OCI-LY3 (cell line): ENCODE measurements around the gene PROS1.

Experiments used
- H2AFZ ChIP-seq: fragments of 200-600, 300-600 bp; shearing (Covaris generic); 2 replicates; pipeline ENCODE4 v1.6.0; 2014; ENCODE audit warnings: antibody characterized with exemption, low read depth, low read length
- H3K27ac ChIP-seq: fragments of 200-600, 300-600 bp; sonication (generic); 2 replicates; pipeline ENCODE4 v1.5.1; 2014; ENCODE audit warnings: mild to moderate bottlenecking, low read length, moderate library complexity, mixed read lengths
- H3K27me3 ChIP-seq: fragments of 200-600, 300-600 bp; sonication (generic); 2 replicates; pipeline ENCODE4 v1.6.1; 2014; ENCODE audit warnings: low read depth, low read length, mixed read lengths
- H3K36me3 ChIP-seq: fragments of 200-600, 300-600 bp; sonication (generic); replicated peaks from 2 replicates; pipeline ENCODE3; 2014; ENCODE audit warnings: low read depth, low read length, mixed read lengths
- H3K4me1 ChIP-seq: fragments of 300-600, 200-600 bp; sonication (generic); 2 replicates; pipeline ENCODE4 v1.6.1; 2014; ENCODE audit warnings: low read length, mixed read lengths
- H3K4me2 ChIP-seq: fragments of 200-600, 300-600 bp; sonication (generic); 2 replicates; pipeline ENCODE4 v1.6.1; 2014; ENCODE audit warnings: low read length, mixed read lengths
- H3K4me3 ChIP-seq: fragments of 300-600, 200-600 bp; sonication (generic); 2 replicates; pipeline ENCODE4 v1.5.1; 2014; ENCODE audit warnings: antibody characterized with exemption, mild to moderate bottlenecking, low read length, moderate library complexity
- H3K79me2 ChIP-seq: fragments of 300-600, 200-600 bp; shearing (Covaris generic); 2 replicates; pipeline ENCODE4 v1.6.1; 2014; ENCODE audit warnings: mild to moderate bottlenecking, low read length, mixed read lengths
- H3K9ac ChIP-seq: fragments of 300-600, 200-600 bp; shearing (Covaris generic); 2 replicates; pipeline ENCODE4 v1.6.0; 2014; ENCODE audit warnings: mild to moderate bottlenecking, low read length, moderate library complexity
- H3K9me3 ChIP-seq: fragments of 200-600, 300-600 bp; shearing (Covaris generic); 2 replicates; pipeline ENCODE4 v1.6.1; 2014; ENCODE audit warnings: low read length, mixed read lengths; ENCODE audit not compliant: insufficient read depth
- H4K20me1 ChIP-seq: fragments of 200-600, 300-600 bp; sonication (generic); 2 replicates; pipeline ENCODE4 v1.6.1; 2016; ENCODE audit warnings: low read length, mixed read lengths; ENCODE audit not compliant: insufficient read depth
- EZH2phosphoT487 ChIP-seq: fragments of 200-600 bp; shearing (Covaris generic); IDR thresholded peaks from 2 replicates; pipeline ENCODE4 v1.6.1; 2018; ENCODE audit warnings: antibody characterized with exemption, mixed run types, low read depth
- TF ChIP-seq, protein P1 (sequence below): fragments of 200-600, 300-600 bp; sonication (generic); IDR thresholded peaks from 2 replicates; pipeline ENCODE4 v1.5.1; 2014; ENCODE audit warnings: antibody characterized with exemption, low read length, low read depth

The PROS1 gene

DNA sequence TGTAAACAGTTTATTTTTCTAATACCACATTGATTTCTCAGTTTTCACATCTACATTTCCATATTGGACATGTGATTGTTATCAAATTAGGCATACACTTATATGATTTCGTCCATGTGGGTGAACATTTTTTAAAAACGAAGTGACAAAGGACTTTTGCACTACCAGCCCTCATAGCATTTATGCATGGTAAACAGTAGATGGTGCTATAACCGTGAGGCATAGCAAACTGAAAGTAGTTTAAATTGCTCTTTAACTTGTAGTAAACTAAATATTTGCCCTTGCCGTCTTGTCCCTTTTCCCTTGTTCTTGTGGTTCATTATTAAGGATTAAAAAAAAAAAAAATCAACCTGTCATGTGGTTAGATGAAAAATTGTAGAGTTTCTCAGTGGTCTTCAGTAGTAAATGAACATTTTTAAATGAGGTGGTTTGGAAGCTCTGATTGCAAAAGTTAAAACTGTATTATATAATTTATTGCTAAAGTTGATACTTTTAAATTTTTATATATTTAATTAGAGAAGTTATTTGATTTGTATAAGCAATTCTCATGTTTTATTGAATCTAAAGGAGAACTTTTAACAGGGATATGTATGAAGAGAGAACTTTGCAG, 30.7 kb upstream of the PROS1 start:
- Histone ChIP-seq H4K20me1 (no peaks in the 10 kb centered on the region), H3K9ac (0 out of 2 replicates have a peak overlapping the region, but pooled peaks have one; percentile 26), H3K4me1 (peaks cover 13% of the 10 kb centered on the region), H3K27ac (no peak overlapping the region), H3K4me3 (peak overlapping the region; percentile 57), H3K9me3 (no peaks in the 10 kb centered on the region), H3K27me3 (no peaks in the 10 kb centered on the region), H3K79me2 (no peaks in the 10 kb centered on the region), H2AFZ (no peak overlapping the region), H3K4me2 (peak overlapping the region; percentile 69), H3K36me3 (no peaks in the 10 kb centered on the region)
- no peak for TF ChIP-seq EZH2phosphoT487
- TF ChIP-seq, protein P1, sequence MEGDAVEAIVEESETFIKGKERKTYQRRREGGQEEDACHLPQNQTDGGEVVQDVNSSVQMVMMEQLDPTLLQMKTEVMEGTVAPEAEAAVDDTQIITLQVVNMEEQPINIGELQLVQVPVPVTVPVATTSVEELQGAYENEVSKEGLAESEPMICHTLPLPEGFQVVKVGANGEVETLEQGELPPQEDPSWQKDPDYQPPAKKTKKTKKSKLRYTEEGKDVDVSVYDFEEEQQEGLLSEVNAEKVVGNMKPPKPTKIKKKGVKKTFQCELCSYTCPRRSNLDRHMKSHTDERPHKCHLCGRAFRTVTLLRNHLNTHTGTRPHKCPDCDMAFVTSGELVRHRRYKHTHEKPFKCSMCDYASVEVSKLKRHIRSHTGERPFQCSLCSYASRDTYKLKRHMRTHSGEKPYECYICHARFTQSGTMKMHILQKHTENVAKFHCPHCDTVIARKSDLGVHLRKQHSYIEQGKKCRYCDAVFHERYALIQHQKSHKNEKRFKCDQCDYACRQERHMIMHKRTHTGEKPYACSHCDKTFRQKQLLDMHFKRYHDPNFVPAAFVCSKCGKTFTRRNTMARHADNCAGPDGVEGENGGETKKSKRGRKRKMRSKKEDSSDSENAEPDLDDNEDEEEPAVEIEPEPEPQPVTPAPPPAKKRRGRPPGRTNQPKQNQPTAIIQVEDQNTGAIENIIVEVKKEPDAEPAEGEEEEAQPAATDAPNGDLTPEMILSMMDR: peak; percentile 87

DNA sequence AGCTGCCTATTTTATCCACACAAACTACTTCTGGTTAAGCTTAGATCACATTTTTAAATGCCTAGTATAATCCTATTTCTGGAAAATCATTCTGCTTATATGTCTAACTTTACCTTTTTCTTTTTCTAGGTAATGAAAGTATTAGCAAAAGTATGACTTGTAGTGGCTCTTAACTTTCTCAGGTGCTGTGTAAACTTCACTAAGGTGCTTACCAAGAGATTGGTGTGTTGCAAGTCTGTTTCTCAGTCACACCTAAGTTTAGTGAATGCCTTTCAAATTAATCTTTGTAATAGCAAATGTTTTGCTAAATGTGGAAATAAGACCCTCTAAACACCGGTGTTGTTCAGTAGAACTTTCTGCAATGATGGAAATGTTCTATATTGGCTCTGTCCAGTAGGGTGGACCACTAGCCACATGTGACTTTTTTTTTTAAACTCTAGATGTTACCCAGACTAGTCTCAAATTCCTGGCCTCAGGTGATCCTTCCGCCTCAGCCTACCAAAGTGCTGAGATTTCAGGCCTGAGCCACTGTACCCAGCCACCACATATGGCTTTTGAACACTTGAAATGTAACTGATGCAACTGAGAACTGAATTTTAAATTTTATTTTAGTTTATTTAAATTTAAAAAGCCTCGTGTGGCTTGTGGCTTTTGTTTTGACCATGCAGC, 28.3 kb upstream of the PROS1 start:
- Histone ChIP-seq H4K20me1 (no peaks in the 10 kb centered on the region), H3K4me3 (no peak overlapping the region), H3K9me3 (no peaks in the 10 kb centered on the region), H3K36me3 (no peaks in the 10 kb centered on the region), H3K4me2 (0 out of 2 replicates have a peak overlapping the region, but pooled peaks have one; percentile 4), H3K9ac (no peak overlapping the region), H2AFZ (no peak overlapping the region), H3K4me1 (peaks cover 13% of the 10 kb centered on the region), H3K27ac (no peak overlapping the region), H3K27me3 (no peaks in the 10 kb centered on the region), H3K79me2 (no peaks in the 10 kb centered on the region)
- TF ChIP-seq, protein P1: no peak
- TF ChIP-seq EZH2phosphoT487: no peak

DNA sequence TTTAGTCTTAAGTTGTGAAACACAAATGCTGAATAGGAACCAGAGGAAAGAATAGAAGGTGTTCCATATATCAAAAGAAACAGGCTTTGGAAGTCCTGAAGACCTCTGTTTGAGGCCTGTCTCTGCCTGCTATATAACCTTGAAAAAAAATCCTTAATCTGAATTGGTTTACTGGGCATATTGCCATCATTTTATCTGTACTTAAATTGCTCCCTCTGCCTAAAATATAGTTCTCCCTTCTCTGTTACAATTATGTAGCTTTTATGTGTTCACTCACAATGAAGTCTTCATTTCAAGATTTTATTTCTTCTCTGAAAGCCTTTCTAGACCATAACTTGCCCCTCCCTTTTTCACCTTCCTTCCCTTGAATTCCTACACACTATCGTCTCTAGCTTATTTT, 27.5 kb upstream of the PROS1 start:
- Histone ChIP-seq H3K27ac (no peak overlapping the region), H3K4me2 (0 out of 2 replicates have a peak overlapping the region, but pooled peaks have one; percentile 4)

DNA sequence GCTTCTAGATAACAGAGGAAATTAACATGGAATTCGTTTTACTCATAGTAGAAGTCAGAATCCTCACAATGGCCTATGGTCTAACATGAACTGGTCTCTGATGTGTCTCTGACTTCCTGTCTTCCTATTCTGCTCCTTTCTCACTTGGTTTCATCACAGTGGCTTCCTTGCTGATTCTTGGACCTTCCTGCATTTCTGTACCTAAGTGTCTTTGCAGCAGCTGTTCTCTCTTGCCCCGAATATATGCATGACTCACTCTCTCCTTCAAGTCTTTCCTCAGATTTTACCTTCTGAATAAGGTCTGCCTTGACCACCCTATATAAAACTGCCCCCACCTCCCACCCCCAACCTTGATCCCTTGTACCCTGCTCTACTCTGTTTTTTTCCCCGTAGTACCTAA, 20.4 kb upstream of the PROS1 start:
- no peaks in the 10 kb centered on the region for H4K20me1 ChIP-seq
- no peaks in the 10 kb centered on the region for H3K79me2 ChIP-seq
- no peak for TF ChIP-seq EZH2phosphoT487
- TF ChIP-seq, protein P1: no peak

More for the DNA sequence above, 27.5 kb upstream of the PROS1 start:
- no peak overlapping the region for H3K4me3 ChIP-seq
- no peaks in the 10 kb centered on the region for H3K9me3 ChIP-seq
- H3K9ac ChIP-seq: no peak overlapping the region
- no peaks in the 10 kb centered on the region for H3K36me3 ChIP-seq
- H3K79me2 ChIP-seq: no peaks in the 10 kb centered on the region
- H3K27me3 ChIP-seq: no peaks in the 10 kb centered on the region
- peaks cover 13% of the 10 kb centered on the region for H3K4me1 ChIP-seq
- no peak overlapping the region for H2AFZ ChIP-seq
- H4K20me1 ChIP-seq: no peaks in the 10 kb centered on the region
- no peak for TF ChIP-seq EZH2phosphoT487
- TF ChIP-seq, protein P1: no peak

More for the DNA sequence above, 20.4 kb upstream of the PROS1 start:
- H3K27ac ChIP-seq: no peak overlapping the region
- 0 out of 2 replicates have a peak, but pooled peaks cover 3% of the 10 kb centered on the region for H3K4me1 ChIP-seq
- H3K4me2 ChIP-seq: no peak overlapping the region
- H3K9ac ChIP-seq: no peak overlapping the region
- no peaks in the 10 kb centered on the region for H3K36me3 ChIP-seq
- no peak overlapping the region for H3K4me3 ChIP-seq
- H3K9me3 ChIP-seq: no peaks in the 10 kb centered on the region
- no peaks in the 10 kb centered on the region for H3K27me3 ChIP-seq
- H2AFZ ChIP-seq: no peak overlapping the region
